Uterus (tissue), 4 donors: ENCODE data around the gene SORBS1. TPM values are rescaled to one million over a fixed set of nuclear protein-coding genes. Genes with fewer than 3 reads are reported as not detected.

Experiments
- DNase-seq, 2 donors: peaks; one replicate each; pipeline ENCODE4 v3.0.0-alpha.2; 2019 to 2020
- H3K27ac ChIP-seq, 2 donors: fragments of 200-600 bp; sonication (generic); 1 replicate in 1 of 2; 2 replicates in 1 of 2; pipeline ENCODE4 v1.5.1; 2016 to 2018
- H3K27me3 ChIP-seq, 2 donors: fragments of 200-600 bp; sonication (generic); one replicate each; pipeline ENCODE4 v1.5.1; 2018 to 2019; ENCODE audit warnings: control low read depth in 1 of 2
- H3K36me3 ChIP-seq, 2 donors: fragments of 200-600 bp; sonication (generic); one replicate each; pipeline ENCODE4 v1.5.1; 2019; ENCODE audit warnings: control low read depth in 1 of 2
- H3K4me1 ChIP-seq, 2 donors: fragments of 200-600 bp; sonication (generic); one replicate each; pipeline ENCODE4 v1.5.1; 2018 to 2019; ENCODE audit warnings: control low read depth in 1 of 2
- H3K4me3 ChIP-seq, 2 donors: fragments of 200-600 bp; sonication (generic); 1 replicate in 1 of 2; 2 replicates in 1 of 2; pipeline ENCODE4 v1.5.1; 2018 to 2019; ENCODE audit warnings: mild to moderate bottlenecking in 1 of 2
- H3K9me3 ChIP-seq, 2 donors: fragments of 200-600 bp; sonication (generic); one replicate each; pipeline ENCODE4 v1.5.1; 2019; ENCODE audit warnings: control low read depth in 1 of 2
- CTCF ChIP-seq, 4 experiments: fragments of 200-600 bp in 2 of 4; fragments of 450-650 bp in 2 of 4; sonication (generic) in 2 of 4; IDR thresholded peaks; one replicate each; pipeline ENCODE4 v1.5.1; 2016 to 2019; ENCODE audit warnings: antibody characterized with exemption in 4 of 4, mild to moderate bottlenecking in 2 of 4, moderate library complexity in 1 of 4
- POLR2A ChIP-seq, 2 donors: fragments of 450-650 bp; IDR thresholded peaks; one replicate each; pipeline ENCODE4 v1.6.1; 2016; ENCODE audit warnings: antibody characterized with exemption in 2 of 2, mild to moderate bottlenecking in 1 of 2, moderate library complexity in 1 of 2
- intact Hi-C: fragments of 100-400 bp; cut with DNase I; formaldehyde crosslinking; loops from one replicate; pipeline ENCODE4 v1.15.1; 2023; ENCODE audit warnings: low total_unique reads
- total RNA-seq, 4 donors: library from RNA; depleted of rRNA in 3 of 4; stranded (reverse); fragments of >200 nt in 3 of 4; gene quantifications; one replicate each; pipeline versions ENCODE4 v1.1.0 to v1.2.4, GENCODE V29; 2014 to 2023
- donor health status: DM: yes; HTN: yes; CAD: no.

The SORBS1 gene
- total RNA-seq, 4 donors from 2014 or later: 89.9 to 422 (median 271) TPM

DNA sequence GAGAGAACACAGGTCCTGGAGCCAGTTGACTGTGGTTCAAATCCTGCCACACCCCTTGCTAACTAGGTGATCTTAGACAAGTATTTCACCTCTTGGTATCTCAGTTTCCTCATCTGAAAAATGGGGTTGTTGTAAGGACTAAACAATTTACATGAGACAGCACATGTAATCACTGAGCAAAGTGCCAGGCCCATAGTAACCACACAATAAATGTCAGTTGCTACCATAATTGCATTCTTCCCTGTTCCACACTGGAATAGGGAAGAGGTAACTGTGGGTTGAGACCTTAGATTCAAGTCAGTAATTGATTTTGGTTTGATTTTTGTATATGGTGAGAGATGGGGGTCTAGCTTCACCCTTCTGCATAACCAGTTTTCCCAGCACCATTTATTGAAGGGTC lies 179.0 kb downstream of the SORBS1 start:
- Histone ChIP-seq H3K36me3 (no peaks in the 10 kb centered on the region), H3K9me3 (no peaks in the 10 kb centered on the region), H3K27me3 (no peaks in the 10 kb centered on the region), H3K27ac (no peak overlapping the region), H3K4me1 (peaks cover 0 to 4% of the 10 kb centered on the region in 2 donors), H3K4me3 (no peak overlapping the region)
- no peak for TF ChIP-seq CTCF (IDR thresholded peaks at IDR 0.05)
- no peak for TF ChIP-seq POLR2A (IDR thresholded peaks at IDR 0.05)
- intact Hi-C loops: no loop called here
- no peak for DNase-seq

DNA sequence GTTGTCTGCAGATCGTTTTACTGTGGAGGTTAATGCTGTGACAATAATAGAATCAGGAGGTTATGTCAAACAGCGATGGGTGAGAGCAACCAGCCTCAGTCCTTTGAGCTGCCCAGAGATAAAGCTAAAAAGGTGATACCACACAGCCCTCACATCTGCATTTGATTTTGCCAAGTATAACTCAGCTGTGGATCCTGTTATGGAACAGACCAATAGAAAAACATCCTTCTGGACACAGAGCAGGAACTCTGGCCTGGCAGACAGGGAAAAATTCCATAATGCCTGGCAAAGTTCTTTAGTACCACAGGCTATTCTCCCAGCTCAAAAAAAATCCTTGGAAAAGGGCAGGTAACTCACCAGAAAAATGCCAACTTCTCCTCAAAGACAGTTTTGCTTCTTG lies 183.2 kb downstream of the SORBS1 start:
- Histone ChIP-seq H3K9me3 (no peaks in the 10 kb centered on the region), H3K4me1 (peaks cover 0 to 4% of the 10 kb centered on the region in 2 donors), H3K36me3 (no peaks in the 10 kb centered on the region), H3K27ac (peak overlapping the region; percentile 60 to 79), H3K27me3 (no peaks in the 10 kb centered on the region), H3K4me3 (no peak overlapping the region)
- TF ChIP-seq POLR2A (IDR thresholded peaks at IDR 0.05) (no peak), CTCF (IDR thresholded peaks at IDR 0.05) (no peak)
- intact Hi-C loops: loop anchor here (10.0 kb wide), 1 partner anchor 57 kb away; no protein-coding TSS in a partner anchor
- no peak for DNase-seq

DNA sequence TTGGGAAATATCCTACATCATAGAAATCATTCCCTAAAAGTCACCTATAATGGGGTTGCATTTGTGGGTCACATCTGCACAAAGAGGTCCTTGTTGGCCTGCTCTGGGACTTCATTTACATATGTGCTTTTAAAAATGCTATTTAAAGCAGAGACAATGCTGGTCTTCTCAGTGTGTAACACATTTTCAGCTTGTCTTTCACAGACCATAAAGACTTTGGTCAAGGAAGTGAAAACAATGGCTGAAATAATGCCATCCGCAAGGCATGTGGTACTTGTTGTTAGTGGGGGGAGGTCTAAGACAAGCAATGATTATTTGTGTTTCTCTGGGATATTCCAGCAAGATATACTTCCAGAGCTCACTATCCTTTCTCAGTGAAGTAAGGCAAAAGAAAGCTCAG lies 185.8 kb downstream of the SORBS1 start:
- TF ChIP-seq CTCF (IDR thresholded peaks at IDR 0.05) (no peak), POLR2A (IDR thresholded peaks at IDR 0.05) (no peak)
- no peak for DNase-seq
- intact Hi-C loops: loop anchor here (10.0 kb wide), 1 partner anchor 59 kb away; no protein-coding TSS in a partner anchor
- Histone ChIP-seq H3K9me3 (no peaks in the 10 kb centered on the region), H3K27me3 (no peaks in the 10 kb centered on the region), H3K4me1 (peaks cover 0 to 4% of the 10 kb centered on the region in 2 donors), H3K36me3 (no peaks in the 10 kb centered on the region), H3K4me3 (no peak overlapping the region), H3K27ac (peak overlapping the region in 1 of 2 donors; percentile 79)

- Histone ChIP-seq H3K9me3 (no peaks in the 10 kb centered on the region), H3K4me3 (no peak overlapping the region), H3K27ac (peak overlapping the region in 1 of 2 donors; percentile 79), H3K27me3 (no peaks in the 10 kb centered on the region), H3K36me3 (no peaks in the 10 kb centered on the region), H3K4me1 (peaks cover 0 to 4% of the 10 kb centered on the region in 2 donors)
- TF ChIP-seq POLR2A (IDR thresholded peaks at IDR 0.05) (no peak), CTCF (IDR thresholded peaks at IDR 0.05) (peak; percentile 82 to 91 (median 88))
- DNase-seq: peak; percentile 78 to 86
- intact Hi-C loops: loop anchor here (5.0 to 10.0 kb wide), 2 partner anchors 60 to 228 kb away; no protein-coding TSS in a partner anchor
Measured at GRCh38 chr10:95374597-95375209, 186.5 kb downstream of the SORBS1 start.

GRCh38 chr10:95373660-95374059 lies 187.5 kb downstream of the SORBS1 start:
- intact Hi-C loops: loop anchor here (5.0 to 10.0 kb wide), 2 partner anchors 61 to 229 kb away; no protein-coding TSS in a partner anchor

More at GRCh38 chr10:95373660-95374059, 187.5 kb downstream of the SORBS1 start:
- Histone ChIP-seq H3K4me3 (no peak overlapping the region), H3K27me3 (no peaks in the 10 kb centered on the region), H3K27ac (no peak overlapping the region), H3K36me3 (no peaks in the 10 kb centered on the region), H3K4me1 (peaks cover 0 to 4% of the 10 kb centered on the region in 2 donors), H3K9me3 (no peaks in the 10 kb centered on the region)
- TF ChIP-seq CTCF (IDR thresholded peaks at IDR 0.05) (no peak), POLR2A (IDR thresholded peaks at IDR 0.05) (no peak)
- no peak for DNase-seq
